K562 (cell line): ENCODE results near the gene MALRD1. TPM values are rescaled to one million over a fixed set of nuclear protein-coding genes. Genes with fewer than 3 reads are reported as not detected.

Experiments
- ATAC-seq: fragments of 200-7000 bp; cut with Tn5 transposase; 3 replicates; pipeline ENCODE4 v1.9.1; 2020; ENCODE audit warnings: moderate library complexity
- BruUV-seq: library from RNA; stranded (reverse); fragments of 400-500 nt; replicated peaks from 2 replicates; lab custom pipeline; 2021; lab: Mats Ljungman, UMichigan
- CTCF ChIA-PET: fragments of 300-600 bp; formaldehyde crosslinking; extraction: SDS; loops from one replicate; lab custom pipeline; 2021; ENCODE audit warnings: low intra/inter-chr PET ratio; lab: Yijun Ruan, JAX
- POLR2A ChIA-PET: fragments of 300-600, 350-650 bp; sonication (Branson Sonifier 250); formaldehyde crosslinking; extraction: SDS; loops from one replicate; lab custom pipeline; 2021; ENCODE audit warnings: antibody characterized with exemption, inconsistent platforms; lab: Yijun Ruan, JAX
- DNase-seq, 4 experiments: peaks; one replicate each; pipeline versions ENCODE4 v3.0.0 to v3.0.0-alpha.2; 2011 to 2018; ENCODE audit warnings: low spot score in 3 of 4, mixed read lengths in 3 of 4; ENCODE audit errors: extremely low read depth in 1 of 4
- FAIRE-seq: peaks from 2 replicates; lab custom pipeline; 2011; peaks lifted over from hg19 to GRCh38; lab: Jason Lieb, UNC
- H2AFZ ChIP-seq: 2 replicates; pipeline ENCODE4 v1.6.0; 2011; ENCODE audit warnings: low read depth, low read length, control low read depth, inconsistent platforms
- H3K27ac ChIP-seq: fragments of 200-600 bp; 3 replicates; pipeline ENCODE4 v1.8.0; 2011; ENCODE audit warnings: low read depth, mild to moderate bottlenecking, control low read depth, inconsistent platforms, low read length, moderate library complexity, mixed read lengths; ENCODE audit errors: extremely low read depth
- H3K27me3 ChIP-seq, 2 experiments: fragments of 300-600 bp in 1 of 2; 2 replicates in 1 of 2; 3 replicates in 1 of 2; pipeline versions ENCODE4 v1.6.0 to v1.8.0; 2011; ENCODE audit warnings: inconsistent platforms in 2 of 2, low read length in 2 of 2, mild to moderate bottlenecking in 1 of 2, mixed read lengths in 1 of 2, moderate library complexity in 1 of 2; ENCODE audit not compliant: control insufficient read depth in 2 of 2, insufficient read depth in 2 of 2
- H3K36me3 ChIP-seq: fragments of 300-600 bp; 3 replicates; pipeline ENCODE4 v1.8.0; 2011; ENCODE audit warnings: mild to moderate bottlenecking, low read length, inconsistent platforms; ENCODE audit not compliant: control insufficient read depth, insufficient read depth
- H3K4me1 ChIP-seq, 2 experiments: fragments of 200-600 bp in 1 of 2; replicated peaks in 1 of 2; 2 replicates in 1 of 2; 3 replicates in 1 of 2; pipeline versions ENCODE4 v1.5.1 to v1.8.0; 2011; ENCODE audit warnings: inconsistent platforms in 2 of 2, low read length in 2 of 2, mild to moderate bottlenecking in 1 of 2, mixed read lengths in 1 of 2, moderate library complexity in 1 of 2; ENCODE audit not compliant: control insufficient read depth in 2 of 2, insufficient read depth in 2 of 2
- H3K4me2 ChIP-seq: 2 replicates; pipeline ENCODE4 v1.6.1; 2011; ENCODE audit warnings: low read length, control low read depth, inconsistent platforms, mixed read lengths; ENCODE audit not compliant: insufficient read depth
- H3K4me3 ChIP-seq: fragments of 200-600 bp; sonication (generic), shearing (Covaris generic); 2 replicates; pipeline ENCODE4 v1.5.1; 2016; ENCODE audit warnings: control low read depth, inconsistent platforms
- H3K79me2 ChIP-seq: fragments of 200-600 bp; 3 replicates; pipeline ENCODE4 v1.8.0; 2011; ENCODE audit warnings: low read length, inconsistent platforms; ENCODE audit not compliant: control insufficient read depth, insufficient read depth
- H3K9ac ChIP-seq, 2 experiments: 2 replicates each; pipeline versions ENCODE4 v1.6.0 to v1.6.1; 2011; ENCODE audit warnings: low read depth in 2 of 2, low read length in 2 of 2, control low read depth in 1 of 2, inconsistent platforms in 1 of 2, mild to moderate bottlenecking in 1 of 2, mixed read lengths in 1 of 2; ENCODE audit not compliant: insufficient read depth in 1 of 2
- H3K9me1 ChIP-seq: one replicate; pipeline ENCODE4 v1.6.0; 2011; ENCODE audit warnings: inconsistent platforms, mild to moderate bottlenecking, low read length, moderate library complexity; ENCODE audit not compliant: control insufficient read depth, insufficient read depth
- H3K9me3 ChIP-seq: replicated peaks from 2 replicates; pipeline ENCODE4 v1.5.1; 2011; ENCODE audit warnings: low read depth, low read length, inconsistent platforms; ENCODE audit not compliant: control insufficient read depth, insufficient read depth
- H4K20me1 ChIP-seq: replicated peaks from 2 replicates; pipeline ENCODE4 v1.6.1; 2011; ENCODE audit warnings: low read length, inconsistent platforms, mixed read lengths; ENCODE audit not compliant: control insufficient read depth, insufficient read depth
- BDP1 ChIP-seq: IDR thresholded peaks from 3 replicates; pipeline ENCODE4 v1.6.1; 2011; ENCODE audit not compliant: insufficient read length, insufficient read depth
- CGGBP1 ChIP-seq: fragments of 250-450 bp; sonication (Bioruptor Pico); IDR thresholded peaks from 2 replicates; pipeline ENCODE4 v1.9.0; 2021; ENCODE audit warnings: mild to moderate bottlenecking
- E2F4 ChIP-seq: sonication (generic); formaldehyde crosslinking; IDR thresholded peaks from 2 replicates; pipeline ENCODE4 v1.8.0; 2022; ENCODE audit warnings: mild to moderate bottlenecking, low read depth, missing genetic modification reagents
- FOXA1 ChIP-seq: fragments of 450-650 bp; IDR thresholded peaks from 2 replicates; pipeline ENCODE4 v1.6.1; 2016; ENCODE audit warnings: mild to moderate bottlenecking, borderline replicate concordance
- PRMT5 ChIP-seq: sonication (generic); formaldehyde crosslinking; IDR thresholded peaks from 2 replicates; pipeline ENCODE4 v1.5.0; 2020; ENCODE audit warnings: missing genetic modification reagents
- RAD51 ChIP-seq: fragments of 450-650 bp; IDR thresholded peaks from 2 replicates; pipeline ENCODE4 v1.7.1; 2016; ENCODE audit warnings: low read depth, mild to moderate bottlenecking, borderline replicate concordance
- SMARCB1 ChIP-seq: IDR thresholded peaks from 2 replicates; pipeline ENCODE4 v1.6.1; 2011; ENCODE audit warnings: improper control_type of control experiment, low read depth; ENCODE audit not compliant: insufficient read length
- ZC3H4 ChIP-seq: sonication (generic); formaldehyde crosslinking; IDR thresholded peaks from 2 replicates; pipeline ENCODE4 v1.9.0; 2021; ENCODE audit warnings: missing genetic modification reagents, borderline replicate concordance
- ZFP30 ChIP-seq: fragments of 250-450 bp; sonication (Bioruptor Pico); IDR thresholded peaks from 2 replicates; pipeline ENCODE4 v1.8.0; 2022; ENCODE audit warnings: moderate library complexity, mild to moderate bottlenecking, inconsistent platforms, borderline replicate concordance
- ZFP36 ChIP-seq: fragments of 150-350 bp; IDR thresholded peaks from 2 replicates; pipeline ENCODE4 v1.6.1; 2018; ENCODE audit warnings: low read length, low read depth; ENCODE audit not compliant: partially characterized antibody
- ZNF384 ChIP-seq: IDR thresholded peaks from 2 replicates; pipeline ENCODE4 v1.6.1; 2012; ENCODE audit warnings: low read depth, low read length, improper control_type of control experiment
- ZNF41 ChIP-seq: fragments of 250-450 bp; sonication (Bioruptor Pico); conservative IDR thresholded peaks from 2 replicates; pipeline ENCODE4 v1.4.0; 2020; ENCODE audit warnings: mild to moderate bottlenecking
- WGBS: fragments of 100-300 bp; shearing (Covaris generic); methylation state at CpG from one replicate; pipeline ENCODE4 v1.1.6; 2016; ENCODE audit warnings: low coverage, mixed read lengths; ENCODE audit not compliant: insufficient coverage; ENCODE audit errors: missing lambda C conversion rate; 5-methylcytosine and 5-hydroxymethylcytosine counted together
- in situ Hi-C: fragments of 300-500 bp; cut with MboI; formaldehyde crosslinking; loops from 4 replicates; pipeline ENCODE4 v1.15.0; 2018; ENCODE audit warnings: inconsistent platforms, mixed read lengths
- intact Hi-C: fragments of 100-400 bp; cut with micrococcal nuclease; formaldehyde crosslinking; loops from 2 replicates; pipeline ENCODE4 v1.14.2; 2022
- polyA plus RNA-seq, 8 experiments: library from polyadenylated mRNA; depleted of rRNA in 4 of 8; stranded (reverse) in 5 of 8; unstranded in 3 of 8; fragments of >200 nt; fragmentation: Nextera tagmentation in 2 of 8; fragmentation: Illumina TruSeq in 1 of 8; extraction: Ambion mirVana in 2 of 8; extraction: Trizol in 1 of 8; gene quantifications; 2 replicates each; pipeline versions ENCODE4 v1.2.1 to v1.2.3, GENCODE V29; 2011 to 2014; ENCODE audit warnings: inconsistent platforms in 1 of 8, missing spikeins in 1 of 8
- total RNA-seq, 7 experiments: library from RNA; depleted of rRNA in 6 of 7; stranded (reverse); fragments of >200 nt in 6 of 7; fragmentation: Illumina TruSeq in 2 of 7; extraction: Trizol in 2 of 7; gene quantifications; 2 replicates each; pipeline versions ENCODE4 v1.2.1 to v1.2.3, GENCODE V29; 2011 to 2021; ENCODE audit warnings: low replicate concordance in 1 of 7
- TF ChIP-seq, protein P1 (sequence below): fragments of 250-450 bp; sonication (Bioruptor Pico); IDR thresholded peaks from 2 replicates; pipeline ENCODE4 v1.4.0; 2020; ENCODE audit warnings: mild to moderate bottlenecking

MALRD1 gene
- total and polyA plus RNA-seq, 9 of the 15 experiments (the other 6 are each of a cell fraction or from before 2014, with no cell fraction given) = not detected

- no peaks in the 10 kb centered on the region for H3K79me2 ChIP-seq
- intact Hi-C loops = no loop called here
- no peak overlapping the region for H3K4me2 ChIP-seq
- POLR2A ChIA-PET = no interaction called here
- no peaks in the 10 kb centered on the region for H3K27me3 ChIP-seq
- H3K27ac ChIP-seq = no peak overlapping the region
- no peak for TF ChIP-seq SMARCB1
- TF ChIP-seq ZNF384 = no peak
- no peak for TF ChIP-seq BDP1
- no peak for TF ChIP-seq ZNF41 (CRISPR knock-in tag)
- TF ChIP-seq ZFP36 = no peak
- no peak for TF ChIP-seq CGGBP1 (CRISPR knock-in tag)
- no peak for TF ChIP-seq ZFP30
- TF ChIP-seq FOXA1 = no peak
- no peak for TF ChIP-seq PRMT5 (CRISPR knock-in tag)
- TF ChIP-seq ZC3H4 = no peak
- TF ChIP-seq, protein P1, sequence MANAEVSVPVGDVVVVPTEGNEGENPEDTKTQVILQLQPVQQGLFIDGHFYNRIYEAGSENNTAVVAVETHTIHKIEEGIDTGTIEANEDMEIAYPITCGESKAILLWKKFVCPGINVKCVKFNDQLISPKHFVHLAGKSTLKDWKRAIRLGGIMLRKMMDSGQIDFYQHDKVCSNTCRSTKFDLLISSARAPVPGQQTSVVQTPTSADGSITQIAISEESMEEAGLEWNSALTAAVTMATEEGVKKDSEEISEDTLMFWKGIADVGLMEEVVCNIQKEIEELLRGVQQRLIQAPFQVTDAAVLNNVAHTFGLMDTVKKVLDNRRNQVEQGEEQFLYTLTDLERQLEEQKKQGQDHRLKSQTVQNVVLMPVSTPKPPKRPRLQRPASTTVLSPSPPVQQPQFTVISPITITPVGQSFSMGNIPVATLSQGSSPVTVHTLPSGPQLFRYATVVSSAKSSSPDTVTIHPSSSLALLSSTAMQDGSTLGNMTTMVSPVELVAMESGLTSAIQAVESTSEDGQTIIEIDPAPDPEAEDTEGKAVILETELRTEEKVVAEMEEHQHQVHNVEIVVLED = no peak
- no peak for TF ChIP-seq RAD51
- TF ChIP-seq E2F4 = no peak
- H3K9me1 ChIP-seq = no peaks in the 10 kb centered on the region
- no peak overlapping the region for H2AFZ ChIP-seq
- no peaks in the 10 kb centered on the region for H3K9me3 ChIP-seq
- no peaks in the 10 kb centered on the region for H3K36me3 ChIP-seq
- DNase-seq = no peak
- in situ Hi-C loops = no loop called here
- H3K4me3 ChIP-seq = no peak overlapping the region
- no peak overlapping the region for H3K9ac ChIP-seq
- WGBS = 3% methylated on average over 4 of the region's 4 CpGs
- no peaks in the 10 kb centered on the region for H3K4me1 ChIP-seq
- FAIRE-seq = no peak
- ATAC-seq = no peak
- H4K20me1 ChIP-seq = no peaks in the 10 kb centered on the region
- BruUV-seq = no TSS peak
- CTCF ChIA-PET = no interaction called here
Observed at GRCh38 chr10:19133992-19134391, 85.4 kb downstream of the MALRD1 start.
